Caki2 (cell line): ENCODE measurements around the gene SIRPG. TPM values are rescaled to one million over a fixed set of nuclear protein-coding genes. Genes with fewer than 3 reads are reported as not detected.
"Not testable (repeated sequence)": the region's sequence is repeated elsewhere in the genome, so short reads cannot be mapped to it uniquely, and the experiment has no call there.

Experiments
- DNase-seq: peaks from one replicate; pipeline ENCODE4 v3.0.0-alpha.2; 2015; ENCODE audit warnings: low read depth
- in situ Hi-C: cut with HindIII; loops from 2 replicates; pipeline ENCODE4 v1.10.0; 2016; ENCODE audit warnings: low sequenced_read_pairs, low pct_unique_long_range_greater_than_20kb, mixed read lengths
- total RNA-seq: library from RNA; depleted of rRNA; stranded (reverse); fragments of >200 nt; shearing (Covaris generic); gene quantifications from 2 replicates; pipeline ENCODE4 v1.2.3, GENCODE V29; 2014; ENCODE audit warnings: low replicate concordance

The SIRPG gene
- total RNA-seq, 1 experiment from 2014 or later: not detected

DNA sequence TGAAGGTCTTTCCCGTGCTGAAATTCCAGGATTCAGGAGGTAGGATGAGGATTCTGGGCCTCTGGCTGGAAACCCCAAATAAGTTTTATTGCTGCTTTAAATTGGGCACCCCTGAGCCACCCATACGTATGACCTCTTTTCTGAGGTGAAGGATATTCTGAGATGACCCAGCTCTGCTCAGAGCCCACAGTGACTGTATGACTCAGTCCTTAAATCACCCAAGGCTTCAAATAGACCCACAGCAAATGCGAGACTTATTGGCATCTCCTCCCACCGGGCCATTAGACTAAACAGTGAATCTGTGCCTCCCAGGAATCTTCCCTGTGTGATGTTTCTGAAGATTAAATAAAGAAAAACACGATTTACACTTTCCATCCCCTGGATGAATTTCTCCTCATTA, 9.5 kb downstream of the SIRPG start:
- in situ Hi-C loops: no loop called here
- DNase-seq: no peak

DNA sequence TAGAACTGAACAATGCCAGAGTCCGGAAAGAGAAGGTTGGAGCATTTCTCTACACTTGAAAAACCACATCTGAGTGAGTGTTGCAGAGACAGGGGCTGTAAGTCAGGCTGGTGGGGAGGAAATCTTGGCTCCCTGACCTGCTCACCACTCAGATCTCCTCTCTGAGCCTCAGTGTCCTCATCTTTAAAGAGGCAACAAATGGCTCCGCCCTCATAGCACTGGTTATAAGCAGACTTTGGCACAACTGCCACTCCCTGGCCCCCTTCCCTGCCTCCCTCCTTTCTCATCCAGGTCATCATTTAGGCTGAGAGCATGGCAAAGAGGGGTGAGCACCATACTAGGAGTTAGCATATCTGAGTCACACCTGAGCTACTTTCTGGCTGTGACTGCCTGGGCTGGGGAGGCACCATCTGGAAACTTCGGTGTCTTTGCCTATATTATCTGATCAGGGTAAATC, 10.6 kb downstream of the SIRPG start:
- no peak for DNase-seq
- in situ Hi-C loops: no loop called here

DNA sequence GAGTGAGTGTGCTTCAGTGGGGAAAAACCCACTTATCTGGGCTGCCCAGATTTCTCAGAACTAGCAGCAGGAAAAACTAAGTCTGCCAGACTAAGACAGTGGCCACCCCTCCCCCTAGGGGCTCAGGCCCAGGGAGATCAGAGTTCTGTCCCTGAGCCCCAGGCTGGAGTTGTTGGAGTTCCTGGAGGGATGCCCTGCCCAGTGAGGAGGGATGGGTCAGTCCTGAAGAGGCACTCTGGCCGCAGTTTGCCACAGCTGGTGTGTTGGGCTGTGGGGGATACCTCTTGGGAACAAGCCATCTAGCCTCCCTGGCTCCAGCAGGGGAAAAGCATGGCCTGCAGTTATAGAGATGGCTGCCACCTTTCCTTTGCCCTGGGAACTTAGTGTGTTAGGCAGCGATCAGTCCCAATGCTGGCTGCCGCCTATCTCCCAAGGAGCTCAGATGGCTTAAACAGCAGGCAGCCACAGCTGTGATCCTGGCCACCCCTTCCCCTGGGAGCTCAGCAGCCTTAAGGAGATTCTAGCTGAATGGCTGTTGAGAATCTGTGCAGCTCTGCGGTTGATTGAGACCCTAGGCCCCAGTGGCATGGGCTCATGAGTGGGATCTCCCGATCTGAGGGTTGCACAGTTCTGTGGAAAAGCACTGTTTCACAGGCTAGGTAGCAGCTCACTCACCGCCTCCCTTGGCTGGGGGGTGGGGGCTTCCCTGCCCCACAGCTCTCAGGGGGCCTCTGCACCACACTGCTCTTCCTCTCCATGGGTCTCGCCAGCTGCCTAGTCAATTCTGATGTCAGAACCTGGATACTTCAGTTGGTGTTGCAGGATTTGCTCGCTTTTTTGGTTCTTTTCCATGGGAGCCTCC, 13.2 kb downstream of the SIRPG start:
- in situ Hi-C loops: no loop called here
- no peak for DNase-seq

DNA sequence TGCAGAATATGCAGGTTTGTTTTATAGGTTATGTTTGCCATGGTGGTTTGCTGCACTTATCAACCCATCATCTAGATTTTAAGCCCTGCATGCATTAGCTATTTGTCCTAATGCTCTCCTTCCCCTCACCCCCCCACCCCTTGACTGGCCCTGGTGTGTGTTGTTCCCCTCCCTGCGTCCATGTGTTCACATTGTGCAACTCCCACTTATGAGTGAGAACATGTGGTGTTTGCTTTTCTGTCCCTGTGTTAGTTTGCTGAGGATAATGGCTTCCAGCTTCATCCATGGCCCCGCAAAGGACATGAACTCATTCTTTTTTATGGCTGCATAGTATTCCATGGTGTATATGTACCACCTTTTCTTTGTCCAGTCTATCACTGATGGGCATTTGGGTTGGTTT, 18.9 kb downstream of the SIRPG start:
- DNase-seq, in situ Hi-C loops: not testable (repeated sequence)

DNA sequence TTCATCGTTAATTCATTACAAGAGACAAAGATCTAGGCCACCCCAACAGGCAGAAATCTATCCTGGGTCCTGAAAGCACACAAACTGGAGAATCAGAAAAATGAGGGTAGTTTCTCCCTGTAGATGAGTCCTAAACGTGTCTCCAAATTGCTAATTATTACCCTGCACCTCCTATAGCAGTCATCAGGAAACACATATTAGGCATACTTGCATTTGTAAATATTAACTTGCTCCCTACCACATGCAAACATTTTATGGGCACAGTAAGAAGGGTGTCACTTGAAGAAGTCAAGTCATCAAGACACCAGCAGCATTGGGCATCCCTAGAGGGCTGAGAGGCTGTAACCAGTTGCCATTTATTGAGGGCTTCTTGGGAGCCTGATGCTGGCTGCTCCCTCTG, 19.8 kb downstream of the SIRPG start:
- in situ Hi-C loops: no loop called here
- DNase-seq: peak; percentile 87

DNA sequence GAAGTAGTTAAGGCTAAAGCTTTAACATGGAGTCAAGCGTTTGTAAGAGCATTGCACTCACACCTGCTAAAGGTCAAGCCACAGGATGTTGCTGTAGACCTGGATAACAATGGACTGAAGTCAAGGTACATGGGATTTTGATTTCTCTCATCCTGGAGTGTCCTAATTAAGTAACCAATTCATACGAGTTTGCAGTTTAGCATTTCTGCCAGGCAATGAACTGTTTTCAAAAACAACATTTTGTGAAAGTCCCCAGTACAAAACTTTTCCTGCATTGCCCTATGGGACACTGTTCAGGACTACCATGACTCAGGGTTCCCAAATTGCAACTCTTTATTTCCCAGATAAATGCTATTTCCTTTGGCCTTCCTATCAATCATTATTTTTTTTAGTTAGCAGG, 20.4 kb downstream of the SIRPG start:
- in situ Hi-C loops: no loop called here

DNA sequence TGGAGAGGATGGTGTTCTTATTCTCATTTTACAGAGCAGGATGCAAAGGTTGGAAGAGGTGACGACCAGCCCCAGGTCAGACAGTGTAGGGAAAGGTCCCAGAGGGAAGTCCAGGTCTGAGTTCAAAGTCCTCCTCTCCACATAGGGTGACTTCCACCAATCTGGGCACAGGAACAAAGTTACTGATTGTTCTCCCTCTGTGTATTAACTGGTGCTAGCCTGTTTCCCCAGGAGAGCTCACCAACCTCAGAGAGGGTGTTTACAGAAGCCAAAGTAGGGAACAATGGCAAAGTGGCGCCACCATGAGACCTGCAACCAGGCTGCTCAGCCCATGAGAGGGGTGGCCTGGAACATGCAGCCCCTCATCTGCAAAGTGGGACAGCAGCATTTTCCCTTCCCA, 21.0 kb downstream of the SIRPG start:
- in situ Hi-C loops: no loop called here
- peak; percentile 71 for DNase-seq

More for the DNA sequence above, 20.4 kb downstream of the SIRPG start:
- DNase-seq: peak; percentile 79

DNA sequence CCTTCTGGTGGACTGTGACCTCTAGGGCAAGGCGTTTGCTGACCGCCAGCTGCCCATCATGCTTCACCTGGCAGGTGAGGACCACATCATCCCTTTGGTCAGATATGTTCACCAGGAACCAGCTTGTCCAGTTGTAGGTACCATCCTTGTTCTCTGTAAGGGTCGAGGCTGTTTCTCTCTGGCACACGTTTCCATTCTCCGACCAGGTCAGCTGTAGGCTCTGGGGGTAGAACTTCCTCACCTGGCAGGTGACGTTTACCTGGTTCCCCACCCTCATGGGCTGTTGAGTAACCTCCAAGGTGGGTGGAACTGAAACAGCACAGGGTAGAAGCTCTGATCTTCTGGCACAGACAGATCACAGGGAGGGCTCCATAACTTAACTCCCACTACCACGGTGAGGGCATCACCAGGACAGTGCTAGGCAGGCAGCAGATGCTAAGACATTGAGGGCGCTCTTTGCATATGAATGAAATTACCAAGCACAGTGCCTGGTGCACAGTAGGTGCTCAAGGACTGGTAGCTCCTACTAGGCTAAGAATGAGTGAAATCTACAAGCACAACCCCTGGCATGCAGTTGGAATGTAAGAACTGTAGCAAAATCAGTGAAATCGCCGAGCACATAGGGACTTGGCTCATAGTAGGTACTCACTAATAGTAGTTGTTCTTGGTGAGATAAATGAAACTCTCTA, 22.1 kb downstream of the SIRPG start:
- no peak for DNase-seq
- in situ Hi-C loops: no loop called here

DNA sequence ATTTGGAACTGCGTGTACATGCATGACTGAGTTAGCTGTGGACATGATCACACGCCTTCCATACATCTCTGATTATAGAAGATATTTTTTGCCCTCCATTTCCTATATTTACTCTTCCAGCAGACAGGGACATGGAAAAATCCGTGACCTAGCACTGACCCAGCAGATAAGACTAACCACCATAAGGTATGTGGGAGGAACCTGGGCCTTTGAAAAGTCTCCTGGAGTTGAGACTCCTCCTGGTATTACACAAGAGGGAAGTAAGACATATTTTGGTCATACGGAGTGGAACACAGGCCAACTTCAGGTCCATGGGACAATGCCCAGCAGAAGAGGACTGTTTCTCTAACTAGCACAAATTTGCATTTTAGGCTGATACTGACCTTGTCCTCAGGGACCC, 24.0 kb downstream of the SIRPG start:
- peak; percentile 63 for DNase-seq
- in situ Hi-C loops: no loop called here

DNA sequence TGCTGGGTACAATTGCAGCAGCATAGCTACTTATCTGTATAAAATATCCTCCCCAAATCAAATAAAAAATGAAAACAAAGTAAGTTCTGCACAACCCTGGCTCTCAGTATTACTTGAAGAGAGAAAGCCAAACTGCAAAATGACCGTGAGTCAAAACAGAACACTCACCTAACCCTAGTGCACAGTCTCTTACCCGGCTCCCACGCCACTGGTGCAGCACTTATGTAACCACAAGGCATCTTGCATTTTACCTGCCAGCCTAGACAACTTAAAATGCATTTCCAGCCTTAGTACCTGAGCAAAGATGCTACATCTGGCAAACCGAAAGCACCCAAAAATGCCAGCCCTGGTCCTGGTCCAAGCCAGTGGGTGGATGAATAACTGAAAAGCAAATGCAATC, 25.4 kb downstream of the SIRPG start:
- DNase-seq: no peak
- in situ Hi-C loops: no loop called here

DNA sequence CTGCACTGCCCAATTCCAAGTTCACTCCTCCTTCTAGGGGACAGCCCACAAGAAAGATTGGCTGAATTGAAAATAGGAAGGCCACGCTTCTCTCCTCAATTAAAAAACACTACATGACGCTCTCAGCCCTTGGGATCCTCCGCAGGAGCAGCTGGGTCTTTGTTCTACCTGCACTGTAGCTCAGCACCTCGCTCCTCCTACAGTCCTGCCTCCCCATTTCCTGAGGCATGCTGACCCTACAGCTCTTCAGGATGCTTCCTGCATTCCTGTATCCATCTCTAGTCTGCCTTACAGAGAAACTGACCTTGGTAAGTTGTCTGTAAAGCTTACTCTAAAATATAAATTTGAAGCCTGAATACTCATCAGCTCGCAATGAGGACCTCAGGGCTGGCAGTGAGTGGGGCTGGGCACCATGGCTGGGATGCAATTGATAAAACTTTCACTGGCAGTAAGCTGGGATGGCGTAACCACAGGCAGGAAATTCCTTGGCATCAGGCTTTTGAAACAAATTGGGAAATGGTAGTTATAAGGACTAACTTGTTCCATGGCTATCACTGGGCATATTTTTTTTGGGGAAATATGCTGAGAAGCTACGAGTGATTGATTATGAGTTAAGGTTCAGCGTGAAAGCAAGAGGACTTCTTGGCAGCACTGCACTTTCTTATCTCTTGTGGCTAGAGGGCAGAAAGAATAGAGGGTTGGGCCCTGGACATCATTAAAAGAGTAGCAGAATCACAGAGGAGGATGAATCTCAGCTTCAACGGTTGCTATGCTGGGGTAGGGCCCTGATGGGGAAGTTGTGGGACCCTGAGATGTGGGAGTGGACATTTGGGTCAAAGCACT, 26.0 kb downstream of the SIRPG start:
- no peak for DNase-seq
- in situ Hi-C loops: no loop called here

DNA sequence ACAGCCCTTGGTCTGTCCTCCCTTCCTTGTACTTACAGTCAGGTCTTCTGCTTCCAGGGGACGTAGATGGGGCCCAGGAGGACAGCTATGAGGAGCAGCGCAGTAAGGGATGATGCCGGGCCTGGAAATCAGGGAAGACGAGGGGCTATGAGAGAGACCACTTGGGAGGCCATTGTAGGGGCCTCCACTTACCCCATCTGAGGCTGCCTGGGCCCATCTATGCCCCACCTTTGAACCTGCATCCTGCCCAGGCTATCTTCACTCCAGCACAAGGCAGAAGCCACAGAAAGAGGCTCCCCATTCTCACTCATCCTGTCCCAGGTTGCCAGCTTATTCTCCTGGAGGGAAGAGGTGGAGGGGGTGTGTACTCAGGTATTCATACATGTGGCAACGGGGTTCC, 27.4 kb downstream of the SIRPG start:
- in situ Hi-C loops: no loop called here
- DNase-seq: no peak

DNA sequence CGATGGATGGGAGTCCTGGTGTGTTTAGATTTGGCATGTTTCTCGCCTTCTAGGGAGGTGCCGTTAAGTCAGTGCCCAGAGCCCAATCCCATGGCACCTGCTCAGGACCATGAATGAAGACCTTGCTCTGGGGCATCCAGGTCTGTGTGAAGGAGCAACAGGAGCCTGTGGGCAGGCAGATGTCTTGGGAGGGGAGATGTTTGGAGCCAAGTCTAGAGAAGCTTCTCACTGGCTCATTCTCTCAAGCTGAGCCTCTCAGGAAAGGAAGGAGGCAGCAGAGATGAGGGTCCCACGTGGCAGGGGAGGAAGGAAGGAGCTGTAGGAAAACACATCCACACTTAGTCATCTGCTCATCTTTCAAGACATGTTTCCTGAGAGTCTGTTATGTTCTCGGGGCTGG, 28.3 kb downstream of the SIRPG start:
- no peak for DNase-seq

DNA sequence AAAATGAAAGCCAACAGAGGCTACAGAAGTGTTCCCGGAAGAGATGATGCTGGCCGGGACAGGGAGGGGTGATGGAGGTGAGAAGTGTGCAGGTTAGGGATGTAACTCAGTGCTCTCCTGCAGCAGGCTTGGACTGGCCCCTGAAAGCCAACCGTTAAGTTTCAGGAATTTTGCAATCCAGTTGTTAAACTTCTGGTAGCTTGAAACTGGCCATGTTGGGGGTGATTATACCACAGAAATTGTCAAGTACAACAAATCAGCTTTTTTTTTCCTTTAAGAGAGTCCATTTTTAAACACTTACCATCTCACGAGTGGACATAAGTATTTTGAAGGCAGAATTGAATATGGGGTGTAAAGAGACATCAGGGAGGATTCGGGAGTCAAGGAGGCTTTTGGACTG, 29.0 kb downstream of the SIRPG start:
- DNase-seq: no peak
- in situ Hi-C loops: no loop called here

More for the DNA sequence above, 28.3 kb downstream of the SIRPG start:
- in situ Hi-C loops: no loop called here

DNA sequence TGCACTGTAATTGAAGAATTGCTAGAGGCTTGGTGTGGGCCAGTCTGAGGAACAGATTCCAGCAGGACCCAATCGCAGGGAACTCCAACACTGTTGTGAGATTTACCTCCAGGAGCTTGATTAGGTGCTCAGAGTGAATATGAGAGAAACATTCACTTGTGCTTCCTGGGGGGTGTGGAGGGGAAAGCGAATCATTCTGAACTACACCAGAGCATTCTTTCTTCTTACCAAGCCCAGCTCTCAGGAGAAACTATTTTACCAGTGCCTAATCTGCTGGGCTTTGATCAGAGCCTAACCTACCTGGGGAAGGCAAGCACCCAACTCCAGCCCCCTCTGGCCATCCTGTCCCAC, 30.4 kb downstream of the SIRPG start:
- DNase-seq: no peak
- in situ Hi-C loops: no loop called here

DNA sequence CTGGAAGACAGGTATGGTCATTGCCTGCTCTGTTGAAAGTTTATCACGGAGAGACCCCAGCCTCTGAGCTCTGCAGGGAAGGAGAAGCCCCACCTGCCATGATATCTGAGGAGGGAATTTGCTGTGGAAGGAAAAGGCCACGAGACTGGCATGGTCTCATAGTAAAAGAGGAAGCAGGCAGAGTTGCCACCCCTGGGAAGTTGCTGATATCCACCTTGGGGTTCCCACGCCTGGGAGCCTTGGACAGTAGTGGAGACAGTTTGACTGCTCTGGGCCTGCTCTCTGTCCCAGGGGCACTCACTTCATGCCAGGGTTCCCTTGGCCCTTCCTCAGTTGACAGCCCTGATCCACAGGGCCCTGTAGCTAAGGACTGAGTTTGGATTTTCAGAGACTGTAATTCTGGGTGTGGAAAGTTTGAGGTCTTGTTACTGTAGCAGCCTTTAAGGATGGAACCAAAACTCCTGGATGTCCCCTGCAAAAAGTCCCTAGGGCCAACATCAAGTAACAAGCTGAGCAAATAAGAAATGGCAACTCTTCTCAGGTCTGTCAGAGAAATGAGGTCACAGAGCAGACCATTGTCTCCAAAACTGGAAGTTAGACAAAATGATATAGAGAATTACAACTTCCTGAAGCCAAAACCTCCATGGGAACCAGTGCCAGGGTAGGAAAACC, 30.9 kb downstream of the SIRPG start:
- in situ Hi-C loops: no loop called here

DNA sequence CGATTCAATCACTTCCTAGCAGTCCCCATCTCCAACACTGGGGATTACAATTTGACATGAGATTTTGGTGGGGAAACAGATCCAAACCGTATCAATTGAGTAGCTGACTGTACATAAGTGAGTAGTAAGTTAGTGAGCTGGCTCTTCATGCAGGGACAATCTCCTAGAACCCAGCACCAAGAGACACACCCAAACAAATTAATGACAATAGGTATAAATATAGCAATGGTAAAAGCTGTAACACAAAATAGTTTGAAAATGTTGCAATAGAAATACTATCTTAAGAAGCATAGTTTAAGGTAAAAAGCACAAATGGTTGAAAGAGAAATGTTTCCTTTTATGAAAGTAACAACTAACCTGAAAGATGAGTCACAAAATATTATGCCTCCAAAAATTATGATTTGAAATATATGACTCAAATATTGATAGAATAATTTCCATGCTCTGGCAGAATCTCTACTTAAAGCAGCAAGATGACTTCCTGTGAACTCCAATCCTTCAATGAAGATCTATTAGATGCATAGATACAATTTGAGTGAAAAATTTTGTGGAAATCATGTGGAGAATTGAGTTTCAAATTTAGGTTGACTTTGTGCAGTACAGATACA, 32.4 kb downstream of the SIRPG start:
- no peak for DNase-seq
- in situ Hi-C loops: no loop called here

More for the DNA sequence above, 30.9 kb downstream of the SIRPG start:
- DNase-seq: no peak
